ENCODE results near the gene QSOX2. TPM values are rescaled to one million over a fixed set of nuclear protein-coding genes. Genes with fewer than 3 reads are reported as not detected.
A peak's percentile ranks its signal among the peaks of the same experiment; 100 is the strongest.

Gene QSOX2
- total RNA-seq, 3 donors from 2014 or later (not counting 1 experiment from before 2014, with no cell fraction given): 10.8 to 16.7 (median 16.6) TPM

DNA sequence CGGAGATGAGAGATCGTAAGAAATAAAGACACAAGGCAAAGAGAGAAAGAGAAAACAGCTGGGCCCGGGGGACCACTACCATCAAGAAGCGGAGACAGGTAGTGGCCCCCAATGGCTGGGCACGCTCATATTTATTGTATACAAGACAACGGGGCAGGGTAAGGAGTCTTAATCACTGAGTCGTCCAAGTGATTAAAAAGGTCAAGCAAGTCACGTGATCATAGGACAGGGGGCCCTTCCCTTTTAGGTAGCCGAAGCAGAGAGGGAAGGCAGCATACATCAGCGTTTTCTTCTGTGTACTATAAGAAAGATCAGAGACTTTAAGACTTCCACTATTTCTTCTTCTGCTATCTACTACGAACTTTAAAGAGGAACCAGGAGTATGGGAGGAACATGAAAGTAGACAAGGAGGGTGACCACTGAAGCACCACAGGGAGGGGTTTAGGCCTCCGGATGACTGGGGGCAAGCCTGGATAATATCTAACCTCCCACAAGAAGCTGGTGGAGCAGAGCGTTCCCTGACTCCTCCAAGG, 24.6 kb upstream of the QSOX2 start:
- TF ChIP-seq, protein P1, sequence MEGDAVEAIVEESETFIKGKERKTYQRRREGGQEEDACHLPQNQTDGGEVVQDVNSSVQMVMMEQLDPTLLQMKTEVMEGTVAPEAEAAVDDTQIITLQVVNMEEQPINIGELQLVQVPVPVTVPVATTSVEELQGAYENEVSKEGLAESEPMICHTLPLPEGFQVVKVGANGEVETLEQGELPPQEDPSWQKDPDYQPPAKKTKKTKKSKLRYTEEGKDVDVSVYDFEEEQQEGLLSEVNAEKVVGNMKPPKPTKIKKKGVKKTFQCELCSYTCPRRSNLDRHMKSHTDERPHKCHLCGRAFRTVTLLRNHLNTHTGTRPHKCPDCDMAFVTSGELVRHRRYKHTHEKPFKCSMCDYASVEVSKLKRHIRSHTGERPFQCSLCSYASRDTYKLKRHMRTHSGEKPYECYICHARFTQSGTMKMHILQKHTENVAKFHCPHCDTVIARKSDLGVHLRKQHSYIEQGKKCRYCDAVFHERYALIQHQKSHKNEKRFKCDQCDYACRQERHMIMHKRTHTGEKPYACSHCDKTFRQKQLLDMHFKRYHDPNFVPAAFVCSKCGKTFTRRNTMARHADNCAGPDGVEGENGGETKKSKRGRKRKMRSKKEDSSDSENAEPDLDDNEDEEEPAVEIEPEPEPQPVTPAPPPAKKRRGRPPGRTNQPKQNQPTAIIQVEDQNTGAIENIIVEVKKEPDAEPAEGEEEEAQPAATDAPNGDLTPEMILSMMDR (IDR thresholded peaks at IDR 0.05): no peak
- Histone ChIP-seq H3K4me1 (ENCODE audit: control insufficient read depth, insufficient read depth, low read length) (peaks cover 13% of the 10 kb centered on the region), H3K4me3 (ENCODE audit: low read length) (no peak overlapping the region), H3K27me3 (ENCODE audit: control insufficient read depth, insufficient read depth, low read length) (no peaks in the 10 kb centered on the region), H3K9me3 (ENCODE audit: control insufficient read depth, insufficient read depth, low read length) (no peaks in the 10 kb centered on the region), H3K27ac (ENCODE audit: low read length) (no peak overlapping the region), H3K36me3 (ENCODE audit: control insufficient read depth, insufficient read depth, low read length) (no peaks in the 10 kb centered on the region)
- H3K27ac Mint-ChIP-seq: no peak overlapping the region
- H3K9me3 Mint-ChIP-seq: no peaks in the 10 kb centered on the region
- intact Hi-C loops (cut with micrococcal nuclease): no loop called here
- WGBS (ENCODE audit: insufficient coverage): 88% methylated on average over 11 of the region's 13 CpGs
- no peak for ATAC-seq
- H3K36me3 Mint-ChIP-seq: no peaks in the 10 kb centered on the region
- no peak overlapping the region for H3K4me3 Mint-ChIP-seq
- peaks cover 0 to 8% of the 10 kb centered on the region in 2 donors for H3K4me1 Mint-ChIP-seq
- H3K27me3 Mint-ChIP-seq (ENCODE audit: low read depth in 2 of 2): peaks cover 0 to 2% of the 10 kb centered on the region in 2 donors
- DNase-seq: no peak

DNA sequence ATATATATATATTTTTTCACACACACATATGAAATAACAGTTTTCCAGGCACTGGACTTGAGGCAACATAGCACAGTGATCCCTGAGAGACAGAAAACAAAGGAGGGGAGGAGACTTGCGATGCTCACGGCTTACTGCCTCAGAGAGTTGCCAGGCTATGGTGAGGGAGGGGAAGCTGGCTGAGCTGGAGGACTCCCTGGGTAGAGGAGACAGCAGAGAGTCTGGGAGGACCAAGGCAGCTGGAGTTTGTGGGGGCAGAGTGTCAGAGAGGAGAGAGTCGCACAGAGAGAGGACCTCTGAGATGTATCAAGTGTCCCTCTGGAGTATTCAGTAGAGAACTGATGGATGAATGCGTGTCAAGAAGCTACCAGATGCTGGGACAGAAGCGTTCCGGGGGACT, 23.1 kb upstream of the QSOX2 start:
- Histone ChIP-seq H3K9me3 (ENCODE audit: control insufficient read depth, insufficient read depth, low read length) (no peaks in the 10 kb centered on the region), H3K36me3 (ENCODE audit: control insufficient read depth, insufficient read depth, low read length) (no peaks in the 10 kb centered on the region), H3K4me1 (ENCODE audit: control insufficient read depth, insufficient read depth, low read length) (peaks cover 13% of the 10 kb centered on the region), H3K4me3 (ENCODE audit: low read length) (no peak overlapping the region), H3K27ac (ENCODE audit: low read length) (no peak overlapping the region), H3K27me3 (ENCODE audit: control insufficient read depth, insufficient read depth, low read length) (no peaks in the 10 kb centered on the region)
- TF ChIP-seq, protein P1 (IDR thresholded peaks at IDR 0.05): no peak
- ATAC-seq: no peak
- no peaks in the 10 kb centered on the region for H3K9me3 Mint-ChIP-seq
- intact Hi-C loops (cut with micrococcal nuclease): no loop called here
- no peaks in the 10 kb centered on the region for H3K36me3 Mint-ChIP-seq
- peaks cover 0 to 2% of the 10 kb centered on the region in 2 donors for H3K27me3 Mint-ChIP-seq (ENCODE audit: low read depth in 2 of 2)
- H3K4me1 Mint-ChIP-seq: peaks cover 0 to 8% of the 10 kb centered on the region in 2 donors
- H3K27ac Mint-ChIP-seq: no peak overlapping the region
- 95% methylated on average over 6 of the region's 6 CpGs for WGBS (ENCODE audit: insufficient coverage)
- DNase-seq: no peak
- peak overlapping the region; percentile 51 for H3K4me3 Mint-ChIP-seq

DNA sequence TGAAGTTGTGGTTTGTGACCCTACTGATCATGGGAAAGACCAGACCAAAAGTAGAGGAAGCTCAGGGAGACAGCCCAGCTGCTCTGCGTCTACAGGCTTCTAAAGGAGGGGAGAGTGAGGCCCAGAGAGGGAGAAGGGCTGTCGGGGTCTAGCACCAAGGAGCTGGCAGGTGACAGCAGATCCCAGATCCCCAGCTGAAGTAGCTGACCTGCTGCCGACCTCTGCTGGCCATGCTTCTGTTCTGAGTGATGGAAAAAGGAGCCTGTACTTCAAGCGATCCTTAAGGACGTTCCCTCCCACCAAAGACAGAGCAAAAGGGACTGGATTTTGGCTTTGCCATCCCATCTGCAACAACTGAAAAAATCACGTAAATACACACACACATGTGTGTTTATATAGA, 22.7 kb upstream of the QSOX2 start:
- ATAC-seq (no peak), DNase-seq (no peak)
- Mint-ChIP-seq H3K27ac (no peak overlapping the region), H3K9me3 (no peaks in the 10 kb centered on the region), H3K27me3 (ENCODE audit: low read depth in 2 of 2) (peaks cover 0 to under 1% of the 10 kb centered on the region in 2 donors), H3K4me3 (peak overlapping the region; percentile 51), H3K36me3 (no peaks in the 10 kb centered on the region), H3K4me1 (peaks cover 0 to 8% of the 10 kb centered on the region in 2 donors)
- Histone ChIP-seq H3K9me3 (ENCODE audit: control insufficient read depth, insufficient read depth, low read length) (no peaks in the 10 kb centered on the region), H3K27me3 (ENCODE audit: control insufficient read depth, insufficient read depth, low read length) (no peaks in the 10 kb centered on the region), H3K36me3 (ENCODE audit: control insufficient read depth, insufficient read depth, low read length) (no peaks in the 10 kb centered on the region), H3K27ac (ENCODE audit: low read length) (no peak overlapping the region), H3K4me3 (ENCODE audit: low read length) (no peak overlapping the region), H3K4me1 (ENCODE audit: control insufficient read depth, insufficient read depth, low read length) (peaks cover 13% of the 10 kb centered on the region)
- TF ChIP-seq, protein P1 (IDR thresholded peaks at IDR 0.05): no peak
- WGBS (ENCODE audit: insufficient coverage): 61% methylated on average over 3 of the region's 6 CpGs
- intact Hi-C loops (cut with micrococcal nuclease): no loop called here
